K562 treated with DMSO at 1 percent for 48 hours (cell line): ENCODE results near the gene MMP12. TPM values are rescaled to one million over a fixed set of nuclear protein-coding genes. Genes with fewer than 3 reads are reported as not detected.

Experiments
- total RNA-seq: library from RNA; unstranded; fragments of 300-600 nt; gene quantifications from 2 replicates; pipeline ENCODE4 v1.2.3, GENCODE V29; 2022; ENCODE audit warnings: low replicate concordance; ENCODE audit errors: extremely low read depth

Gene MMP12
- total RNA-seq = not detected in 2 replicates

GRCh38 chr11:102874852-102875251 is at the start of gene MMP12:
MMP12 (minus strand) TSS chr11:102874982; CDS start chr11:102874937, 45 bp downstream.

GRCh38 chr11:102843489-102843888 is 31.3 kb downstream of the MMP12 start, which contains the start of gene MMP3:
MMP3 (minus strand) TSS chr11:102843609; CDS start chr11:102843546, 63 bp downstream.

Other genes starting within 250 kb of the MMP12 start
- gene MMP20, start 249.7 kb downstream of the MMP12 start, total RNA-seq = not detected in 2 replicates
- not detected in 2 replicates for gene MMP27, start 169.2 kb downstream of the MMP12 start, total RNA-seq
- gene MMP8, start 150.0 kb downstream of the MMP12 start, total RNA-seq = not detected in 2 replicates
- gene MMP10, start 94.4 kb downstream of the MMP12 start, total RNA-seq = not detected in 2 replicates
- gene MMP1, start 76.8 kb downstream of the MMP12 start, total RNA-seq = not detected in 2 replicates
- not detected in 2 replicates for gene MMP3, start 31.4 kb downstream of the MMP12 start, total RNA-seq
- gene MMP13, start 80.8 kb upstream of the MMP12 start, total RNA-seq = not detected in 2 replicates
- gene DCUN1D5, start 217.2 kb upstream of the MMP12 start, total RNA-seq = not detected in 2 replicates
- gene DYNC2H1, start 234.4 kb upstream of the MMP12 start, total RNA-seq = not detected in 2 replicates